NCI-H510A treated with DMSO at 0.1 percent for 48 hours (cell line): ENCODE results near the gene ANO9.

ENCODE experiments used
- DNase-seq: peaks from one replicate; lab custom pipeline; 2025; lab: John Stamatoyannopoulos, UW

The ANO9 gene

DNA sequence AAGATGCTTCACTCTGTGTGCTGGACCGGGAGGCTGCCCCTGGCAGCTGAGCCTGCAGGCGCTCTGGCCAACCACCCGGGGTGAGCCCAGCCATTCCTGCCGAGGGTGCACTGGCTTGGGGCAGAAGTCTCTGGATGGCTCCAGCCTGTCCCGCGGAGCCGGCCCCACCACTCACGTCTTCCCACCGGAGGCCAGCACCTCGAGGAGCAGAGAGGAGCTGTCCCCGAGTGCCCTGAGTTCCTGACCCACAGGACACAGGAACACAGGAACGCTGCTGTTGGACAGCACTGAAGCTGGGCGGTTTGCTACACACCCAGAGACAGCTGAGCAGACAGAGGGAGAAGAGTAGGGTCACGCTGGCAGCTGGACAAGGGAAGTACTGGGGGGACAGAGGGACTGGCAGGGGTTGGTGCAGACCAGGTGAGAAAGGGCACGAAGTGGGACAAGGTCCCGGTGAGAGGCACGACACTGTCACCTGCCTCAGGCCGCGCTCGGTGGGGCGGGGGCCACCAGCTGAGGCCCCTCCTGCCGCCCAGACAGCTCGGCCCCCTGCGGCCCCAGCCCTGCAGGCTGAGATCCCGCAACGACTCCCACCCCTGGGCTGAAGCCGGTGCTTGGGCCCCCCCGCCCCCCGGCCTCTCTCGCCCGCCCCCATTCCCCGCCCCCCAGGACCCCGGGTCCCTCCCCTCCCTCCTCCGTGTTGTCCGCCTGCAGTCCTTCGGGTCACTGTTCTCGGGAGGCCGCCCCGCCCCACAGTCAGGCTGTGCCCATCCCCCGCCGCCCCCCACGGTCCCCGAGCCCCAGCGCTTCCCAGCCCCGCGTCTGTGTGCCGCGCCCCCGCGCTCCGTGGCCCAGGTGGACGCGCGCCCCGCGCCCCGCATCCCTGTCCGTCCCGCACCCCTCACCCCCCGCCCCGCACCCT, 73.1 kb downstream of the ANO9 start:
- DNase-seq, result no peak

DNA sequence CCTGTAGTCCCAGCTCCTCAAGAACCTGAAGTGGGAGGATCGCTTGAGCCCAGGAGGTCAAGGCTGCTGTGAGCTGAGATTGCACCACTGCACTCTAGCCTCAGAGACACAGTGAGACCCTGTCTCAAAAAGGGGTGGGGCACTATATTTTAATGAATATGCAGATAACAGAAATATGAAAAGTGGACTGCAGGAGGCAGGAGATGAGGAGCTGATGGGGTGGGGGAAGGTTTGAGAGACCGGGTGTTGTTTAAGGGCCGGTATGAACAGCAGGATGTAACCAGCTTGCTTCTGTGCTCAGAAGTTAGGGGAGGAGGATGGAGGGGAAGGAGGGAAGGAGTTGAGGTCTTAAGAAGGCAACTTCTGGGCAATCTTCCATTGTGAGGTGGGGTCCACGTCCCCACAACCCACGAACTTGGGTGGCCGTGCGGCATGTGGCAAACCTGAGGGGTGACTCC, 73.8 kb downstream of the ANO9 start:
- no peak for DNase-seq
